HG03066 (cell line): ENCODE measurements around the gene PTGR3.

ENCODE experiments used
- ATAC-seq: cut with Tn5 transposase; IDR thresholded peaks from one replicate; pipeline ENCODE4 v1.9.1; 2021; ENCODE audit warnings: low read depth; ENCODE audit not compliant: unreplicated experiment

Gene PTGR3

GRCh38 chr18:75238100-75238499 is 29.2 kb upstream of the PTGR3 start:
- no peak for ATAC-seq

DNA sequence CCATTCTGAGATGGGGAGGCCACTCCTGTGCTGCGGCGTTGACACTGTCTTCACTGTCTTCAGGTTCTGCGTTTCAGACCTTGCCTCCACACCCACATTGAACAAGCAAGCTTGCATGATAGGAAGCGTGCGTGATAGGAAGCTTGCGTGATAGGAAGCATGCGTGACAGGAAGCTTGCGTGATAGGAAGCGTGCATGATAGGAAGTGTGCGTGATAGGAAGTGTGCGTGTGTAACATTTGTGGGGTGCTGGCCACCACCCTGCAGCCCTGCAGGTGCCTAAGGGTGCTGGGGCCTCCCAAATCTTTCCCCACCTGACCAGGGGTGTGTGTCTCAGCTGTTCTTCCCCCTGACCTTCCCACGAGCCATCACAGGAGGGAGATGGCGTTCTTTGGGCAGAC is 27.0 kb upstream of the PTGR3 start:
- no peak for ATAC-seq

- ATAC-seq = no peak
These were observed 26.0 kb upstream of the PTGR3 start for GRCh38 chr18:75234901-75235300.

- no peak for ATAC-seq
These were observed 22.1 kb upstream of the PTGR3 start for GRCh38 chr18:75231053-75231406.

DNA sequence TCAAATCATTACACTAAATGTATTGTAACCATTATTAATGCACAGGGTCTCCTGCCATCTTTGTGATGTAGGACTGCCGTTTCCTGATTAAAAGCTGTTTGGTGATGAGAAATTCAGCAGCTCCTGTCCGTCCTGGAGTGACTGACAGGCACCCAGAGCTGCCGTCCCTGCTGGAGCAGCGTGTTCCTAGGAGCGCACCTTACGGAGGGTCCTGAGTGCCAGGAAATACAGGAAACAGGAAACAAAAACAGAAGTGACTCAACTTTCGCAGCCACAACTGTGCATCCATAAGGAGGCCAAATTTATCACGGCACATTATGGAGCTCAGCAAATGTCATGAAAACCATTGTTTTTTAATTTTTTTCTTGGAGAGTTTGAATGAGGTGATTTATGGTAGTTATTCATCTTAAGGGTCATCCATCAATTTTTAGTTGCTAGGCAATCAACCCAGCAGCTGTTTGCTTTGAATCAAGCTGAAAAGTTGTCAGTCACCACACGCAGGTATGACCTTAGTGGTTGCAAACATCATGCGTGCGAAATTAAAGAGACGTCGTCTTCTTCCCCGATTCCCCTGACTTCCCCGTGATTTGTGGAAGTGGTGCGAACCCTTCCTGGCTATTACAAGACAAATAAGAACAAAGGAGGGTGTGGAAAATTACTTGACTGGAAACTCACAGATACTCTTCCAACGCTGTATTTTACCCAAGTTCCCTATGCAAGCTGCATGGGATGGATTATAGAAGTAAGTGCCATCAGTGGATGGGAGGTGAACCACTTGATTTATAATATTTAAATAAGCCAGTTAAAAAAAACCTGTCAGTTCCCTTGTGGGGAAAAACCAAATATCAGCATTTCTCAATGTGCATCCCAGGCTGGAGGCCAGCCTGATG is 21.5 kb upstream of the PTGR3 start:
- no peak for ATAC-seq

GRCh38 chr18:75229437-75229836 is 20.5 kb upstream of the PTGR3 start:
- no peak for ATAC-seq

DNA sequence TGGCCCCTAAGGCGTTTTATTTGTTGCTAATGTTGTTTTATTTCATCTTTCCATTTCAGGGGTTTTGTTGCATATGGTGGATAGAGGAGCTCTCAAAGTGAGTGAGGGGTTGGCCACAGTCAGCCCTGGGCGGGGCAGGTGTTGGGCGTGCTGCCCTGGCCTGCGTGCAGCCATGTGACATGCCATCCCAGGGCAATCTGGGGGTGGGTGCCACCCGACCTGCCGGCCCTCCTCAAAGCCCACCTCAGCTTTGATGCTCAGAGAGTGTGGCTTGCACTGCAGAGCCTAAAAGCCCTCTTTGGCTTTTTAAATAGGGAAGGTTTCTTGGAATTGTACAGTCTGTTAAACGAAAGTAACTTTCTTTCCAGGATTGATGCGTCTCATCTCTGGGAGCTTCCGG is 20.0 kb upstream of the PTGR3 start:
- no peak for ATAC-seq

- no peak for ATAC-seq
These were observed 18.8 kb upstream of the PTGR3 start for GRCh38 chr18:75227535-75228296.

DNA sequence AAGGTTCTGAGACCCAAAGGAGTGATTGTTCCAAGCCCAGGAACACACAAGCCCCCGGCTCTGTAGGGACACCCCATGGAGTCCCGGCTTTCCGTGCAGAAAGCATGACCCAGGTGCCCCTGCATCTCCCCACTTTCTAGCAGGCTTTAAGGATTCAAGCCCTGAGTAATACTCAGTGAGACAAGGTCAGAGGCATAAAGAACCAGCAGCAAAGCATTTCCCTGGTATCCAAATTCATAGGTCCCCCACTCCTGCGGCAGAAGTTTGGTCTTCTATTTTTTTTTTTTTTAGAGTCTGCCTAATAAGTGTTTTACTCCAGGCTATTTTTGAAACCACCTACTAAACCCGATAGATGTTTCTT is 18.0 kb upstream of the PTGR3 start:
- no peak for ATAC-seq

DNA sequence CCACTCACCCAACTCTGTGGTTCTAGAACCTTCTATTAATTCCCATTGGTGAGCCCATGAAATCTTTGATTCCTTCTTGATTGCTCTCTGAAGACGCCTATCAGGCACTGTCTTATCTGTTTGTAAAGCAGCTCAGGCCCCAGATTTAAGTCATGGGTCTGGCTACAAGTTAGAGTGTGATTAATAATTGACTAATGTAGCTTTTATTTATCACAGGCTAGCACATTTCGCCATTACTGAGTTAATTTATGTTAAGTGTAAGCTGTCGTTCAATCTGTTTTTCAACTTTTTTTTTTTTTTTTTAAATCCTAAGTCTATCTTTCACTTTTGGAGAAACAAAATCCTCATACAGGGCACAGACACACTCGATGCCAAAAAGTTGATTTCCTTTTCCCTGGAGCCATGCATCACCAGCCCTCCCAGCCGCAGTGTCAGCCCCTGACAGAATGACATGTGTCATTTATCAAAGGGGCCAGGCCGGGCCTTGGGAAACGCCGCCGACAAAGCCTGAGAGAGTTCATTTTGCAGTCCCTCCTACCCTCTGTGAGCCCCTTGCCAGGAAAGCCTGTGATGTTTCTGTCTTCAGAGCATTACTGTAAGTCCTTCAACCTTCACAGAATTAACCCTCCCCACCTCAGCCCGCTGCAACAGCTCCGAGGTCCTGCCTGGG is 17.5 kb upstream of the PTGR3 start:
- ATAC-seq = no peak

- ATAC-seq = no peak
These were observed 14.9 kb upstream of the PTGR3 start for GRCh38 chr18:75223687-75224347.

DNA sequence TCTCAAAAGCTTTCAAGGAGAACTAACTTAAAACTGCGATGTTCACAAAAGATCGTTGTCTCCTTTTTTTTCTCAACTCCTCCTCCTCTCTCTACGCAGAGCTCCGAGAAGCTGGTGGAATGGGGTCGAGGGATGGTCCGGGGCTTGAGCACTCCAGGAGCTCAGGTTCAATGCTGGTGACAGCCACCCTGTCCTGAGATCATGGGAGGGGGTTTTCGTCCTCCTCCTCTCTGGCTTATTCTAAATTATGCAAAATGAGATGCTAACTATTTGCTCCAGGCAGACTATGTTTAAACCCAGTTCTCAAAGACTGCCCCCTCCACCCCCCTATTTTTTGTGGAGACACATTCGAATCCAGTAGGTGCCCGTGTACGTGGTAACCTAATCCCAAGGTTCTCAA is 13.5 kb upstream of the PTGR3 start:
- no peak for ATAC-seq

DNA sequence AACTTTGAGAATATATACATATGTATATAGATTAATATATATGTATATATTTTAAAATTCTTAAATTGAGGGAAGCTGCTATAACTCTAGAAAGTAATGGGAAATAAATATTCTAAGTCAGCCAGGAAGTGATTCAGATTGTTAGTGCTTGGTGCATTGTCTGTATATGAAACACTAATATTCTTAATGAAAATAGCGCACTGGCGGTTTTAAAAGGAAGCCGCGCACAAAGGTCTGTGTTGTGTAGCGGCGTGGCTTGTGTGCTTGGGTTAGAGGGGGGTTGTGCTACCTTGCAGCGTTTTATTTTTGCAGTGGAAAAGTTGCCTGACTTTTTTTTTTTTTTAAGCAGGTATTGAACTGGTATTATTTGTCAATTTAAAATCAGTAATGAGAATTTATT is 13.0 kb upstream of the PTGR3 start:
- ATAC-seq = no peak

DNA sequence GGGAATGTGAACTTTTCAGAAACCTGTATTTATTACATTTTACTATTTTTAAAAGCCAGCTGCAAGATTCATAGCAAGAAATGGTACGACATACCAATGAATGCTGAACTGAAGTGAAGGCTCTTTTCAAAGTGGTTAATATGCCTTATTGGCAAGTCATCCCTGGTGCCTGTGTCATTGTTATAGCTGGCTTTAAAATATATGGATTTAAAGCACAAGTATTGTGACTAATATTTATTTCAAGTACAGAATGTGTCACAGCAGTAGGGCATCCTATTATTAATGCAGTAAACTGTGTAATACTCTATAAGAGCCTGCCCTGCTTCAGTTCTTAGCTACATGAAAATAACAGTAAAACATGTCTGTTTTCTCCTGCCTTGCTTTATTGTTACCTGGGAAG is 12.5 kb upstream of the PTGR3 start:
- ATAC-seq = no peak

GRCh38 chr18:75220551-75221355 is 11.8 kb upstream of the PTGR3 start:
- no peak for ATAC-seq

- ATAC-seq = no peak
These were observed 10.9 kb upstream of the PTGR3 start for GRCh38 chr18:75219745-75220375.

DNA sequence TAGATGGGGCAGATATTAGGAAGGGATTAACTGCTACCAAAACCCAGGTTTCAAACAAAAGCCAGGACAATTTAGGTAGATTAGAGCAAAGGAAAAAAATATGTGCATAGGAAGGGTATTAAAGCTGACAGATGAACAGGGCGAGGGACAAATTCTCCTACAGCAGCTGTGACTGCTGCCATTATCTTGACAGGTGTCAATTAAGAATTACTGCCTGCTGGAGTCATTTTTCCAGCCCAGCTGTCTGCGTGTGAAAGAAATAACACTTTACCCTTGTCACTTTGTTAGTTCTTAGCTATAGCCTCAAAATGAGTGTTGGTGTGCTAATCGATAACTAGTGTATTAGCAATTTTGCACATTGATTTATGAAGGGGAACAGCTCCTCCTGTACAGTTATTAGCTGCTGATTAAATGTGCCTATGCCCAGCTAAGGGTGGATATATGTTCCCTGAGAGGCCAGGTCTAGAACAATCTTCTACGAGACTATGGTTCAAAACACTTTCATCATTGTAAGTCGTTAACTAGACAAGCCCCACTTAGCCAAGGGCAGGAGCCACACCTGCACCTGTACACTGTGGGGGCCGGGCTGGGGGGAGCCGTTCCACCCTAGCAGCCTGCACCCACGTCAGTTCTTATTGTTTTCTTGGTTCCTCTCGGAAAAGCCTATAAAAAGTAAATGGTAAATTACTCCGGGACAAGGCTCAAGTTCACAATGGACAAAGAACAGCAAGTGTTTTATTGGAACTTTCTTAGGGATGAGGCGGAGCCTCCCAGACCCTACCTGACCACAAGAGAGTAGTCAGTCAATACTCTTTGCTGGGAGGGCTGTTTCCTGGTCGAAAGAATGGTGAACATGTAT is 9.4 kb upstream of the PTGR3 start:
- ATAC-seq = no peak

- ATAC-seq = no peak
These were observed 8.2 kb upstream of the PTGR3 start for GRCh38 chr18:75216911-75217689.
